ENCODE measurements around the gene CYB5A. TPM values are rescaled to one million over a fixed set of nuclear protein-coding genes. Genes with fewer than 3 reads are reported as not detected.
A peak's percentile ranks its signal among the peaks of the same experiment; 100 is the strongest.

CYB5A gene
- total RNA-seq, 6 experiments from 2014 or later: 817 to 1,434 (median 907) TPM

GRCh38 chr18:74281011-74281979, 10.5 kb downstream of the CYB5A start:
- H3K9me3 ChIP-seq: no peaks in the 10 kb centered on the region
- H3K4me3 ChIP-seq: peak overlapping the region in 2 of 3 donors; percentile 33 to 95
- DNase-seq (no peak), ATAC-seq (no peak)
- no peaks in the 10 kb centered on the region for H3K27me3 ChIP-seq
- TF ChIP-seq POLR2A (IDR thresholded peaks at IDR 0.05): no peak
- peaks cover 0 to 26% (median 4%) of the 10 kb centered on the region in 4 donors for H3K36me3 ChIP-seq
- peaks cover 9 to 93% (median 50%) of the 10 kb centered on the region in 4 donors for H3K4me1 ChIP-seq
- intact Hi-C loops (cut with DNase I): loop anchor here in 1 of 2 donors (10.0 kb wide), 1 partner anchor 66 kb away; no protein-coding TSS in a partner anchor
- H3K27ac ChIP-seq: peak overlapping the region; percentile 83 to 95 (median 89)
- WGBS (ENCODE audit: insufficient coverage, low coverage, low lambda C conversion rate, missing lambda C conversion rate): 23% methylated on average over 3 of the region's 4 CpGs

- no peak for ATAC-seq
- WGBS (ENCODE audit: insufficient coverage, low coverage, low lambda C conversion rate, missing lambda C conversion rate): 30% methylated on average over 6 of the region's 7 CpGs
Measured at GRCh38 chr18:74278983-74279382, 12.8 kb downstream of the CYB5A start.

GRCh38 chr18:74278058-74278457, 13.7 kb downstream of the CYB5A start:
- TF ChIP-seq POLR2A (IDR thresholded peaks at IDR 0.05) (no peak), CTCF (IDR thresholded peaks at IDR 0.05) (no peak)
- Histone ChIP-seq H3K4me3 (peak overlapping the region in 1 of 3 donors; percentile 2), H3K4me1 (peaks cover 9 to 99% (median 43%) of the 10 kb centered on the region in 4 donors), H3K27ac (peak overlapping the region; percentile 31 to 84 (median 63)), H3K27me3 (no peaks in the 10 kb centered on the region), H3K36me3 (peaks cover 0 to 44% (median 7%) of the 10 kb centered on the region in 4 donors), H3K9me3 (no peaks in the 10 kb centered on the region)
- DNase-seq (peak; percentile 77 to 90 (median 87)), ATAC-seq (peak; percentile 52 to 76 (median 68))
- intact Hi-C loops (cut with DNase I): no loop called here
- 35% methylated on average over 4 of the region's 7 CpGs for WGBS (ENCODE audit: insufficient coverage, low coverage, low lambda C conversion rate, missing lambda C conversion rate)

More at GRCh38 chr18:74278983-74279382, 12.8 kb downstream of the CYB5A start:
- H3K4me3 ChIP-seq: peak overlapping the region in 1 of 3 donors; percentile 2
- no peaks in the 10 kb centered on the region for H3K9me3 ChIP-seq
- H3K27me3 ChIP-seq: no peaks in the 10 kb centered on the region
- peaks cover 9 to 97% (median 46%) of the 10 kb centered on the region in 4 donors for H3K4me1 ChIP-seq
- TF ChIP-seq POLR2A (IDR thresholded peaks at IDR 0.05): no peak
- no peak for TF ChIP-seq CTCF (IDR thresholded peaks at IDR 0.05)
- intact Hi-C loops (cut with DNase I): no loop called here
- H3K36me3 ChIP-seq: peaks cover 0 to 40% (median 4%) of the 10 kb centered on the region in 4 donors
- DNase-seq: no peak
- peak overlapping the region in 2 of 3 donors; percentile 63 to 84 for H3K27ac ChIP-seq

- Histone ChIP-seq H3K27me3 (no peaks in the 10 kb centered on the region), H3K27ac (peak overlapping the region; percentile 31 to 84 (median 63)), H3K4me1 (peaks cover 7 to 99% (median 45%) of the 10 kb centered on the region in 4 donors), H3K9me3 (no peaks in the 10 kb centered on the region), H3K4me3 (no peak overlapping the region), H3K36me3 (peaks cover 0 to 44% (median 7%) of the 10 kb centered on the region in 4 donors)
- intact Hi-C loops (cut with DNase I): no loop called here
- TF ChIP-seq CTCF (IDR thresholded peaks at IDR 0.05): no peak
- no peak for TF ChIP-seq POLR2A (IDR thresholded peaks at IDR 0.05)
- DNase-seq (no peak), ATAC-seq (no peak)
- 67% methylated on average over 2 of the region's 2 CpGs for WGBS (ENCODE audit: insufficient coverage, low coverage, low lambda C conversion rate, missing lambda C conversion rate)
Measured at GRCh38 chr18:74277296-74277695, 14.5 kb downstream of the CYB5A start.
